DOHH2 (cell line): Measurements from ENCODE around the gene DNMBP.

Experiments used
- H3F3A ChIP-seq: fragments of 200-600 bp; sonication (generic), shearing (Covaris generic); 2 replicates; pipeline ENCODE4 v1.6.0; 2016; ENCODE audit warnings: antibody characterized with exemption, mild to moderate bottlenecking; ENCODE audit not compliant: control insufficient read depth, insufficient read depth
- H3K27ac ChIP-seq: fragments of 200-600 bp; sonication (generic); 2 replicates; pipeline ENCODE4 v1.5.1; 2014; ENCODE audit warnings: low read depth, mild to moderate bottlenecking, low read length, moderate library complexity
- H3K27me3 ChIP-seq: fragments of 200-600 bp; sonication (generic); 2 replicates; pipeline ENCODE4 v1.6.1; 2014; ENCODE audit warnings: mild to moderate bottlenecking, low read length, mixed read lengths; ENCODE audit not compliant: control insufficient read depth
- H3K36me3 ChIP-seq: fragments of 200-600 bp; sonication (generic); 2 replicates; pipeline ENCODE4 v1.6.1; 2014; ENCODE audit warnings: mild to moderate bottlenecking, low read length, moderate library complexity, mixed read lengths; ENCODE audit not compliant: control insufficient read depth
- H3K4me1 ChIP-seq: fragments of 200-600 bp; sonication (generic); 2 replicates; pipeline ENCODE4 v1.6.1; 2014; ENCODE audit warnings: mild to moderate bottlenecking, low read length, mixed read lengths; ENCODE audit not compliant: control insufficient read depth
- H3K4me2 ChIP-seq: fragments of 200-600 bp; sonication (generic); 2 replicates; pipeline ENCODE4 v1.6.0; 2014; ENCODE audit warnings: mild to moderate bottlenecking, low read length, moderate library complexity
- H3K4me3 ChIP-seq: fragments of 200-600 bp; sonication (generic); 2 replicates; pipeline ENCODE4 v1.5.1; 2014; ENCODE audit warnings: mild to moderate bottlenecking, low read length, mixed read lengths
- H3K79me2 ChIP-seq: fragments of 200-600 bp; sonication (generic); 2 replicates; pipeline ENCODE4 v1.6.1; 2014; ENCODE audit warnings: mild to moderate bottlenecking, low read length, mixed read lengths; ENCODE audit not compliant: control insufficient read depth
- H3K9me2 ChIP-seq: fragments of 200-600 bp; sonication (generic); replicated peaks from 2 replicates; pipeline ENCODE4 v1.6.1; 2014; ENCODE audit warnings: mild to moderate bottlenecking, low read length, mixed read lengths; ENCODE audit not compliant: control insufficient read depth
- H3K9me3 ChIP-seq: fragments of 200-600 bp; sonication (generic); 2 replicates; pipeline ENCODE4 v1.6.1; 2014; ENCODE audit warnings: antibody characterized with exemption, low read length, mixed read lengths; ENCODE audit not compliant: control insufficient read depth, insufficient read depth
- H4K20me1 ChIP-seq: fragments of 200-600 bp; sonication (generic); 2 replicates; pipeline ENCODE4 v1.6.0; 2014; ENCODE audit warnings: low read depth, mild to moderate bottlenecking, antibody characterized with exemption, low read length, moderate library complexity; ENCODE audit not compliant: control insufficient read depth, insufficient read depth
- EZH2phosphoT487 ChIP-seq: fragments of 200-600 bp; sonication (generic); IDR thresholded peaks from 2 replicates; pipeline ENCODE4 v1.6.1; 2017; ENCODE audit warnings: borderline replicate concordance, mild to moderate bottlenecking, antibody characterized with exemption, low read length, moderate library complexity, mixed read lengths
- TF ChIP-seq, protein P1 (sequence below): fragments of 200-600 bp; sonication (generic); IDR thresholded peaks from one replicate; pipeline ENCODE4 v1.5.1; 2014; ENCODE audit warnings: antibody characterized with exemption, mild to moderate bottlenecking, low read depth, low read length; ENCODE audit not compliant: poor library complexity, severe bottlenecking

DNMBP gene

GRCh38 chr10:100008708-100009282 lies 952 bp downstream of the DNMBP start:
- H3K36me3 ChIP-seq, result peaks cover 59% of the 10 kb centered on the region
- H3K4me3 ChIP-seq, result peak overlapping the region; percentile 83
- H3K79me2 ChIP-seq, result peaks cover 57% of the 10 kb centered on the region
- no peaks in the 10 kb centered on the region for H3K9me3 ChIP-seq
- peaks cover 75% of the 10 kb centered on the region for H3K4me1 ChIP-seq
- H4K20me1 ChIP-seq, result peaks cover 15% of the 10 kb centered on the region
- H3F3A ChIP-seq, result peaks cover 12% of the 10 kb centered on the region
- no peak for TF ChIP-seq EZH2phosphoT487
- H3K9me2 ChIP-seq, result no peaks in the 10 kb centered on the region
- peak overlapping the region; percentile 71 for H3K27ac ChIP-seq
- no peaks in the 10 kb centered on the region for H3K27me3 ChIP-seq
- peak overlapping the region; percentile 81 for H3K4me2 ChIP-seq

- peaks cover 64% of the 10 kb centered on the region for H3K79me2 ChIP-seq
- peak overlapping the region; percentile 83 for H3K4me3 ChIP-seq
- peaks cover 73% of the 10 kb centered on the region for H3K4me1 ChIP-seq
- H3K4me2 ChIP-seq, result peak overlapping the region; percentile 81
- H3K36me3 ChIP-seq, result peaks cover 56% of the 10 kb centered on the region
- H4K20me1 ChIP-seq, result peaks cover 17% of the 10 kb centered on the region
- no peaks in the 10 kb centered on the region for H3K9me3 ChIP-seq
- H3K9me2 ChIP-seq, result no peaks in the 10 kb centered on the region
- H3K27ac ChIP-seq, result peak overlapping the region; percentile 71
- H3K27me3 ChIP-seq, result no peaks in the 10 kb centered on the region
- peaks cover 6% of the 10 kb centered on the region for H3F3A ChIP-seq
- TF ChIP-seq, protein P1, sequence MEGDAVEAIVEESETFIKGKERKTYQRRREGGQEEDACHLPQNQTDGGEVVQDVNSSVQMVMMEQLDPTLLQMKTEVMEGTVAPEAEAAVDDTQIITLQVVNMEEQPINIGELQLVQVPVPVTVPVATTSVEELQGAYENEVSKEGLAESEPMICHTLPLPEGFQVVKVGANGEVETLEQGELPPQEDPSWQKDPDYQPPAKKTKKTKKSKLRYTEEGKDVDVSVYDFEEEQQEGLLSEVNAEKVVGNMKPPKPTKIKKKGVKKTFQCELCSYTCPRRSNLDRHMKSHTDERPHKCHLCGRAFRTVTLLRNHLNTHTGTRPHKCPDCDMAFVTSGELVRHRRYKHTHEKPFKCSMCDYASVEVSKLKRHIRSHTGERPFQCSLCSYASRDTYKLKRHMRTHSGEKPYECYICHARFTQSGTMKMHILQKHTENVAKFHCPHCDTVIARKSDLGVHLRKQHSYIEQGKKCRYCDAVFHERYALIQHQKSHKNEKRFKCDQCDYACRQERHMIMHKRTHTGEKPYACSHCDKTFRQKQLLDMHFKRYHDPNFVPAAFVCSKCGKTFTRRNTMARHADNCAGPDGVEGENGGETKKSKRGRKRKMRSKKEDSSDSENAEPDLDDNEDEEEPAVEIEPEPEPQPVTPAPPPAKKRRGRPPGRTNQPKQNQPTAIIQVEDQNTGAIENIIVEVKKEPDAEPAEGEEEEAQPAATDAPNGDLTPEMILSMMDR, result no peak
- TF ChIP-seq EZH2phosphoT487, result no peak
Observed at GRCh38 chr10:100008142-100008522, 1.6 kb downstream of the DNMBP start.

DNA sequence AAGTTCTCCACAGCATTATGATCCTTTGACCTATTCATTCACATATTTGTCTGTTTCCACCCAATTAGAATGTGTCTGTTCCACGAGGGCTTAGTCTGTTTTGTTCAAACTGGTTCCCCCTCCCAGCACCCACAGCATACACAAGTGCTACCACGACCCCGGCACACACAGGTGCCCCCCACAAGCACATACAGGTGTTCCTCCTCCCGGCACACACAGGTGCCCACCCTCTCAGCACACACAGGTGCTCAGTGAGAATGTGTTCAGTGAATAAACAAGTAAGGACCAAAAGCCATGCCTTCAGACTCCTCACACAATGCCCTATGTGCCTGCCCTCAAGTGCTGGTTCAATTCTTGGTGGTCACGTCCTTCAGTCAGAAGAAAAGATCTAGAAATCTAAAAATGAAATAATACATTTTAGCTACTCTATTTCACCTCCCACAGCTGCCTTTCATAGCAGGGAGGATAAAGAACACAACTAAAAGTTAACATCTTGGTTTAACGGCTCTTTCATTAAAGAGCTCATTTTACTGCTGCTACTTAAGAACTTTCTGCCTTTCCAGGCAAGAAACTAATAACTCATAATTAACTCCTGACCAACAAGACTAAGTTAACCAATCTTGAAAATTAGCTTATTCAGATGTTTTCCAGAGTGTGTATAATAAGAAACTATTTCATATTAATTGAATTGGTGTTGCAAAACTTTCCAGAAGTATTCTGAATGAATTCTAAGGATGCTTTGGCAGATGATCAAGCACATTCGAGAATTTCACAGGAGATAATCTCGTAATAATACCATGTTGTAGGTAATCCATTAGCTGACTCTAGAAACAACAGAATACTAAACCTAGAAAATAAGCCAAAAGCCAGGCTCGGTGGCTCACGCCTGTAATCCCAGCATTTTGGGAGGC lies 2.3 kb downstream of the DNMBP start:
- no peaks in the 10 kb centered on the region for H3K27me3 ChIP-seq
- H3K36me3 ChIP-seq, result peaks cover 62% of the 10 kb centered on the region
- H3K79me2 ChIP-seq, result peaks cover 70% of the 10 kb centered on the region
- H3F3A ChIP-seq, result peaks cover 3% of the 10 kb centered on the region; the same call in 1 of the 2 replicates
- H4K20me1 ChIP-seq, result peaks cover 17% of the 10 kb centered on the region
- TF ChIP-seq EZH2phosphoT487, result no peak
- TF ChIP-seq, protein P1, result no peak
- H3K27ac ChIP-seq, result peak overlapping the region; percentile 71
- peak overlapping the region; percentile 81 for H3K4me2 ChIP-seq
- no peaks in the 10 kb centered on the region for H3K9me2 ChIP-seq
- H3K4me1 ChIP-seq, result peaks cover 73% of the 10 kb centered on the region
- H3K4me3 ChIP-seq, result peak overlapping the region; percentile 83
- no peaks in the 10 kb centered on the region for H3K9me3 ChIP-seq
